ENCODE measurements around the gene BRD7. TPM values are rescaled to one million over a fixed set of nuclear protein-coding genes. Genes with fewer than 3 reads are reported as not detected.
"Not testable (repeated sequence)": the region's sequence is repeated elsewhere in the genome, so short reads cannot be mapped to it uniquely, and the experiment has no call there.

The BRD7 gene
- total RNA-seq, 1 donor from 2014 or later, result 61.6 TPM

GRCh38 chr16:50359626-50360025, 9.2 kb downstream of the BRD7 start:
- DNase-seq (ENCODE audit: low spot score), result no peak

GRCh38 chr16:50354629-50355456, 13.9 kb downstream of the BRD7 start:
- no peak for DNase-seq (ENCODE audit: low spot score)

- DNase-seq (ENCODE audit: low spot score), result no peak
These were observed 14.7 kb downstream of the BRD7 start for GRCh38 chr16:50354082-50354481.

- DNase-seq (ENCODE audit: low spot score), result no peak
These were observed 16.8 kb downstream of the BRD7 start for GRCh38 chr16:50351952-50352351.

GRCh38 chr16:50351116-50351515, 17.7 kb downstream of the BRD7 start:
- DNase-seq (ENCODE audit: low spot score), result no peak

GRCh38 chr16:50345210-50345609, 23.6 kb downstream of the BRD7 start:
- not testable (repeated sequence) for DNase-seq (ENCODE audit: low spot score)

GRCh38 chr16:50343566-50343965, 25.2 kb downstream of the BRD7 start:
- not testable (repeated sequence) for DNase-seq (ENCODE audit: low spot score)

- DNase-seq (ENCODE audit: low spot score), result no peak
These were observed 28.2 kb downstream of the BRD7 start for GRCh38 chr16:50340578-50340977.

- DNase-seq (ENCODE audit: low spot score), result peak; percentile 21
These were observed 30.2 kb downstream of the BRD7 start for GRCh38 chr16:50338371-50339231.

- no peak for DNase-seq (ENCODE audit: low spot score)
These were observed 31.9 kb downstream of the BRD7 start for GRCh38 chr16:50336884-50337283.

- no peak for DNase-seq (ENCODE audit: low spot score)
These were observed 33.4 kb downstream of the BRD7 start for GRCh38 chr16:50335196-50335958.

- no peak for DNase-seq (ENCODE audit: low spot score)
These were observed 34.4 kb downstream of the BRD7 start for GRCh38 chr16:50334106-50334975.

- no peak for DNase-seq (ENCODE audit: low spot score)
These were observed 36.2 kb downstream of the BRD7 start for GRCh38 chr16:50332599-50332998.

- no peak for DNase-seq (ENCODE audit: low spot score)
These were observed 37.2 kb downstream of the BRD7 start for GRCh38 chr16:50331570-50331969.

GRCh38 chr16:50329446-50330189, 39.2 kb downstream of the BRD7 start:
- peak; percentile 27 for DNase-seq (ENCODE audit: low spot score)

- peak; percentile 25 for DNase-seq (ENCODE audit: low spot score)
These were observed 41.8 kb downstream of the BRD7 start for GRCh38 chr16:50326835-50327465.

GRCh38 chr16:50326264-50326663, 42.5 kb downstream of the BRD7 start:
- no peak for DNase-seq (ENCODE audit: low spot score)

- no peak for DNase-seq (ENCODE audit: low spot score)
These were observed 44.4 kb downstream of the BRD7 start for GRCh38 chr16:50324345-50324744.

GRCh38 chr16:50323335-50324011, 45.3 kb downstream of the BRD7 start:
- peak; percentile 25 for DNase-seq (ENCODE audit: low spot score)
